PC-3 (cell line): ENCODE results near the gene GRIP1.

ENCODE experiments used
- CTCF ChIP-seq: fragments of 300-600 bp; sonication (generic); conservative IDR thresholded peaks from 2 replicates; pipeline ENCODE4 v1.5.1; 2017; ENCODE audit warnings: antibody characterized with exemption, low read depth, mild to moderate bottlenecking, low read length
- EZH2 ChIP-seq: fragments of 300-600 bp; sonication (generic); IDR thresholded peaks from one replicate; pipeline ENCODE4 v1.6.1; 2017; ENCODE audit warnings: antibody characterized with exemption, mild to moderate bottlenecking, low read length; ENCODE audit not compliant: unreplicated experiment
- EZH2phosphoT487 ChIP-seq: fragments of 300-600 bp; sonication (generic); IDR thresholded peaks from 2 replicates; pipeline ENCODE4 v1.6.1; 2018; ENCODE audit warnings: mild to moderate bottlenecking, antibody characterized with exemption, low read length, borderline replicate concordance

GRCh38 chr12:66598608-66599007 lies 80.3 kb downstream of the GRIP1 start:
- no peak for TF ChIP-seq CTCF
- TF ChIP-seq EZH2, result no peak
- no peak for TF ChIP-seq EZH2phosphoT487
